Karpas-422 (cell line): ENCODE results near the gene XRCC5. TPM values are rescaled to one million over a fixed set of nuclear protein-coding genes. Genes with fewer than 3 reads are reported as not detected.

Experiments
- DNase-seq: peaks from one replicate; pipeline ENCODE4 v3.0.0-alpha.2; 2015
- H2AFZ ChIP-seq: fragments of 200-600 bp; sonication (generic); 2 replicates; pipeline ENCODE4 v1.6.1; 2014; ENCODE audit warnings: antibody characterized with exemption, low read length, mixed read lengths
- H3K27ac ChIP-seq: fragments of 200-600 bp; sonication (generic); 2 replicates; pipeline ENCODE4 v1.5.1; 2014; ENCODE audit warnings: mild to moderate bottlenecking, low read length, moderate library complexity
- H3K27me3 ChIP-seq: fragments of 200-600 bp; sonication (generic); 2 replicates; pipeline ENCODE4 v1.6.1; 2014; ENCODE audit warnings: low read length, mixed read lengths
- H3K36me3 ChIP-seq: fragments of 200-600 bp; sonication (generic); 2 replicates; pipeline ENCODE4 v1.6.1; 2014; ENCODE audit warnings: low read length, mixed read lengths; ENCODE audit not compliant: insufficient read depth
- H3K4me1 ChIP-seq: fragments of 200-600 bp; sonication (generic); 2 replicates; pipeline ENCODE4 v1.6.1; 2014; ENCODE audit warnings: mild to moderate bottlenecking, low read length, mixed read lengths
- H3K4me2 ChIP-seq: fragments of 200-600 bp; sonication (generic); 2 replicates; pipeline ENCODE4 v1.6.1; 2014; ENCODE audit warnings: low read length, low read depth, mild to moderate bottlenecking; ENCODE audit not compliant: poor library complexity, severe bottlenecking
- H3K4me3 ChIP-seq: fragments of 200-600 bp; sonication (generic); 2 replicates; pipeline ENCODE4 v1.5.1; 2014; ENCODE audit warnings: mild to moderate bottlenecking, antibody characterized with exemption, low read length, mixed read lengths
- H3K79me2 ChIP-seq: fragments of 200-600 bp; sonication (generic); 2 replicates; pipeline ENCODE4 v1.6.1; 2014; ENCODE audit warnings: mild to moderate bottlenecking, low read length, mixed read lengths
- H3K9ac ChIP-seq: fragments of 200-600 bp; sonication (generic); 2 replicates; pipeline ENCODE4 v1.6.0; 2014; ENCODE audit warnings: low read length
- H3K9me2 ChIP-seq: fragments of 200-600 bp; sonication (generic), shearing (Covaris generic); replicated peaks from 2 replicates; pipeline ENCODE4 v1.6.0; 2014; ENCODE audit warnings: mild to moderate bottlenecking, low read length, moderate library complexity; ENCODE audit not compliant: insufficient read depth
- H3K9me3 ChIP-seq: fragments of 300-700, 200-600 bp; sonication (generic); 2 replicates; pipeline ENCODE4 v1.6.1; 2014; ENCODE audit warnings: low read length, mixed read lengths
- H4K20me1 ChIP-seq: fragments of 200-600 bp; sonication (generic); 2 replicates; pipeline ENCODE4 v1.6.1; 2014; ENCODE audit warnings: mild to moderate bottlenecking, antibody characterized with exemption, low read length, low read depth; ENCODE audit not compliant: insufficient read depth
- total RNA-seq: library from RNA; depleted of rRNA; stranded (reverse); fragments of >200 nt; shearing (Covaris generic); gene quantifications from 2 replicates; pipeline ENCODE4 v1.2.3, GENCODE V29; 2014; ENCODE audit warnings: low replicate concordance

XRCC5 gene
- total RNA-seq, 1 experiment from 2014 or later: 107 TPM

DNA sequence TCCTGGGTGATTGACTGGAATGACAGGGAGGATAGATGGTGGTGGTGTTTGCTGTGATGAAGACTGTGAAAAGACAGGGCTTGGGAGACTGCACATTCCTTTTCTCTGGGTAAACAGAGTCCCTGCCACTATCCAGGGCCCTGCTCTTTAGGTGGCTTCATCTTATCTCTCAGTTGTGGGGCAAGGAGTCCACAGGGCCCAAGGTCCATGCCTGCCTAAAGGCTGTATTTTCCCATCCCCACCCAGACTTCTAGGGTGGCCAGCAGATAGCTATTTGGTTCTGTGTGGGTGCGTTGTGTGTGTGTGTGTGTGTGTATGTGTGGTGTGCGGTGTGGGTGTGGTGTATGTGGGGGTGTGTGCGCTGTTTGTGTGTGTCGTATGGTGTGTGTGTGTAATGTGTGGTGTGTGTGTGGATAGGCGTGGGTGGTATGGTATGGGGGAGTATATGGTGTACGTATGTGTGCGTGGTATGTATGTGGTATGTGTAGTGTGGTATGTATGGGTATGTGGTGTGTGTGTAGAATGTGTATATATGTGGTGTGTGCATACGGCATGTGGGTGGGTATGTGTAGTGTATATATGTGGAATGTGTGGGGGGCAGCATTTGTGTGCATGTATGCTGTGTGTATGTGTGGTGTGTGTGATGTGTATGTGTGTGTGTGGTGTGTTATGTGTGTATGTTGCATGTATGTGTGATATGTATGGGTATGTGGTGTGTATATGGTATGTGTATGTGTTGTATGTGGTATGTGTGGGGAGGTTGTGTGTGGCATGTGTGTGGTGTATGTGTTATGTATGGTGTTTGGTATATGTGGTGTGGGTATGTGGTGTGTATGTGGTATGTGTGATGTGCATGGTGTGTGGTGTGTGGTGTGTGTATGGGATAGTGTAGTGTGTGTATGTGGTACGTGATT lies 10.5 kb upstream of the XRCC5 start:
- H4K20me1 ChIP-seq: no peaks in the 10 kb centered on the region
- H3K4me2 ChIP-seq: no peak overlapping the region
- H3K4me3 ChIP-seq: no peak overlapping the region
- H3K27me3 ChIP-seq: no peaks in the 10 kb centered on the region
- no peak overlapping the region for H3K9ac ChIP-seq
- H3K9me3 ChIP-seq: no peaks in the 10 kb centered on the region
- H3K36me3 ChIP-seq: no peaks in the 10 kb centered on the region
- no peak for DNase-seq
- no peak overlapping the region for H3K27ac ChIP-seq
- no peaks in the 10 kb centered on the region for H3K4me1 ChIP-seq
- H2AFZ ChIP-seq: no peak overlapping the region
- no peaks in the 10 kb centered on the region for H3K79me2 ChIP-seq
- no peaks in the 10 kb centered on the region for H3K9me2 ChIP-seq

GRCh38 chr2:216101109-216101508 lies 8.0 kb upstream of the XRCC5 start:
- Histone ChIP-seq H3K79me2 (no peaks in the 10 kb centered on the region), H4K20me1 (no peaks in the 10 kb centered on the region), H3K4me2 (no peak overlapping the region), H3K4me3 (no peak overlapping the region), H3K4me1 (no peaks in the 10 kb centered on the region), H2AFZ (no peak overlapping the region), H3K27ac (no peak overlapping the region), H3K9ac (no peak overlapping the region), H3K9me3 (no peaks in the 10 kb centered on the region), H3K36me3 (no peaks in the 10 kb centered on the region), H3K9me2 (no peaks in the 10 kb centered on the region), H3K27me3 (no peaks in the 10 kb centered on the region)
- DNase-seq: no peak

DNA sequence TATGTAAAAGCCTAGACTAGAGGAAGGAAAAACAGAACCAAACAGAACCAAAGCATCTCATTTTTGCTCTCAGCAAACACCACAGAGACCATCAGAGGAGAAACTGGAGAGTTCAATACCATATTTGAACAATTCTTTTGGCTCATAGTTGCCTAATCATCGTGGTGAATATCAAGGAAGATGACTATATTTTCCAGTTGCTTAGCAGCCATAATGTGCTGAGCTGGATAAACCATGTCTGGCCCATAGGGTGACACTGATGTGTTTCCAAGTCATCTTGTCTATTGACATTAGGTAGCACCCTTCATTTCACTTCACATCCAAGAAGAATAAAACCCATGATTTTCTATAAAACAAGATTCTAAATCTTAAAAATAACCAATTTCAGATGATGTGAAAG lies 5.9 kb upstream of the XRCC5 start:
- Histone ChIP-seq H3K9me3 (no peaks in the 10 kb centered on the region), H3K27ac (no peak overlapping the region), H3K27me3 (no peaks in the 10 kb centered on the region), H2AFZ (no peak overlapping the region), H3K9me2 (no peaks in the 10 kb centered on the region), H3K36me3 (no peaks in the 10 kb centered on the region), H4K20me1 (no peaks in the 10 kb centered on the region), H3K4me2 (no peak overlapping the region), H3K9ac (no peak overlapping the region), H3K4me1 (peaks cover under 1% of the 10 kb centered on the region; the same call in 1 of the 2 replicates), H3K79me2 (no peaks in the 10 kb centered on the region), H3K4me3 (no peak overlapping the region)
- no peak for DNase-seq

DNA sequence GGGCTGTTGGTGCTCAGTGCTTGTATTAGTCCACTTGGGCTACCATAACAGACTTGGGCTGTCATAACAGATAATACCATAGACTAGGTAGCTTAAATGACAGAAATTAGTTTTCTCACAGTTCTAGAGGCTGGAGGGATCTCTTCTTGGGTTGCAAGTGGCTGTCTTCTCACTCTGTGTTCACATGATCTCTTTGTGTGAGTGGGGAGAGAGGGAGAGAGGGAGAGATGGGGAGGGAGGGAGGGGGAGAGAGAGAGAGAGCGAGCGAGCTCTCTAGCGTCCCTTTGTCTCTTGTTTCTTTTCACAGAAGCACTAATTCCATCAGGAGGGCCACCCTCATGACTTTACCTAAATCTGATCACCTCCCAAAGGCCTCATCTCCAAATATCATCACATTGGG lies 4.5 kb upstream of the XRCC5 start:
- DNase-seq: no peak
- Histone ChIP-seq H2AFZ (no peak overlapping the region), H3K79me2 (peaks cover 6% of the 10 kb centered on the region), H3K9ac (no peak overlapping the region), H3K4me3 (no peak overlapping the region), H3K36me3 (no peaks in the 10 kb centered on the region), H3K9me3 (no peaks in the 10 kb centered on the region), H3K4me2 (no peak overlapping the region), H3K4me1 (peaks cover 8% of the 10 kb centered on the region), H3K9me2 (no peaks in the 10 kb centered on the region), H4K20me1 (no peaks in the 10 kb centered on the region), H3K27me3 (no peaks in the 10 kb centered on the region), H3K27ac (no peak overlapping the region)

GRCh38 chr2:216107320-216107719 lies 1.8 kb upstream of the XRCC5 start:
- Histone ChIP-seq H3K4me3 (no peak overlapping the region), H4K20me1 (peaks cover 8% of the 10 kb centered on the region; the same call in 1 of the 2 replicates), H3K4me2 (no peak overlapping the region), H3K9me2 (no peaks in the 10 kb centered on the region), H3K36me3 (peaks cover 22% of the 10 kb centered on the region), H3K27me3 (no peaks in the 10 kb centered on the region), H3K4me1 (peaks cover 31% of the 10 kb centered on the region), H2AFZ (no peak overlapping the region), H3K9ac (no peak overlapping the region), H3K9me3 (no peaks in the 10 kb centered on the region), H3K79me2 (peaks cover 32% of the 10 kb centered on the region), H3K27ac (no peak overlapping the region)
- DNase-seq: no peak

DNA sequence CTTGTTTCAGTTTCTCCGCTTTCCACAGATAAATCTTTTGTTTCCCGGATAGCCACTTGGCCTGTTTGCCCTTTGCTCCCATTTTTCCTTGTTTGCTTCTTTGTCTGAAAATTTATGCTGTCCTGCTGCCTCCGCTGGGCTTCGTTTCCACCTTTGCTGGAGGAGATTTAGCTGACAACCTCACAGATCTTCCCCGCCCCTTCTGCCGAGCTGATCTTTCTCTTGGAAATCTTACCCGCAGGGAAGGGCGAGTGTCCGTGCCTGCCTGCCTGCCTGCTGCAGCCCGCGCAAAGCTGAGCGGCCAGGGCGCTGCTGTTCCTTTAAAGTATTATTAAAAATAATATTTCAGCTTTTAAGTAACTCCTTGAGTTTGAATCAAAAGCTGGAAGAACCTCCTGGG lies 1.4 kb upstream of the XRCC5 start:
- no peak overlapping the region for H3K9ac ChIP-seq
- peaks cover 26% of the 10 kb centered on the region for H3K36me3 ChIP-seq
- H3K9me2 ChIP-seq: no peaks in the 10 kb centered on the region
- H3K27me3 ChIP-seq: no peaks in the 10 kb centered on the region
- H2AFZ ChIP-seq: no peak overlapping the region
- no peaks in the 10 kb centered on the region for H3K9me3 ChIP-seq
- no peak overlapping the region for H3K4me2 ChIP-seq
- peaks cover 34% of the 10 kb centered on the region for H3K79me2 ChIP-seq
- no peak overlapping the region for H3K4me3 ChIP-seq
- H3K4me1 ChIP-seq: peaks cover 35% of the 10 kb centered on the region
- peaks cover 10% of the 10 kb centered on the region; the same call in 1 of the 2 replicates for H4K20me1 ChIP-seq
- no peak for DNase-seq
- no peak overlapping the region for H3K27ac ChIP-seq

DNA sequence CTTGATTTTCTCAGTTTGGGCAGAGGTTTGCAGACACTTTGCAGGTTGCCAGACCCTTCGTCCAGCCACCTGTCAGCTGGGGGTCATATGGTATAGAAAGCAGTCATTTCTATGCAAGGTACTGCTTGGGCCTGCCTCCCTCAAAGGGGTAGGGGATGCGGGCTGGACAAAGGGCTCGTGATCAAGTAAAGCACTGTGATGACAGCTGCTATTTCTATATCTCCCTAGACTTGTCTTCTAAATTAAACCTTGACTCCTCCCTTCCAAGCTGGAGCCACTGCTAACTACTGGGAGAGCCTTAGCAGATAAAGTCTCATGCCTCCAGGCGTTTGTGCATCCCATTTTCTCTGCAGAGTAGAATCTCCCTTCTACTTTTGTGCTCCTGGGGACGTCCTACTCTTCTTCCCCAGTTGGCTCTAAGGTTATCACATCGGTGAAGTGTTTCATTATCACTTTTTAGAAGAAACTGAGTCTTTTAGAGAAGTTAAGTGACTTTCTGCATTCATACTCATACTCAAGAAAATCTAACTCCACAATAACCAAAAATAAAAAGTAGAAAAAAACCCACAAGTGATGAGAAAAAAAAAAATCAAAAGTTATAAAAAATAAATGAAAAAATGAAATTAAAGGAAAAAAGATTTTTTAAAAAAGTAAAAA lies 710 bp upstream of the XRCC5 start:
- Histone ChIP-seq H2AFZ (no peak overlapping the region), H3K27me3 (no peaks in the 10 kb centered on the region), H3K4me1 (peaks cover 41% of the 10 kb centered on the region), H3K9me3 (no peaks in the 10 kb centered on the region), H3K4me2 (peak overlapping the region; percentile 72), H3K79me2 (peaks cover 34% of the 10 kb centered on the region), H3K4me3 (peak overlapping the region; percentile 51), H3K9ac (peak overlapping the region; percentile 58), H4K20me1 (peaks cover 12% of the 10 kb centered on the region; the same call in 1 of the 2 replicates), H3K36me3 (peaks cover 33% of the 10 kb centered on the region), H3K27ac (peak overlapping the region; percentile 78), H3K9me2 (no peaks in the 10 kb centered on the region)
- DNase-seq: no peak

- Histone ChIP-seq H3K4me1 (peaks cover 49% of the 10 kb centered on the region), H3K4me2 (peak overlapping the region; percentile 94), H3K4me3 (peak overlapping the region; percentile 95), H3K9me3 (no peaks in the 10 kb centered on the region), H4K20me1 (peaks cover 12% of the 10 kb centered on the region; the same call in 1 of the 2 replicates), H3K27ac (peak overlapping the region; percentile 87), H3K79me2 (peaks cover 38% of the 10 kb centered on the region), H3K9me2 (no peaks in the 10 kb centered on the region), H2AFZ (no peak overlapping the region), H3K36me3 (peaks cover 39% of the 10 kb centered on the region), H3K27me3 (no peaks in the 10 kb centered on the region), H3K9ac (peak overlapping the region; percentile 98)
- DNase-seq: peak; percentile 48
Observed at GRCh38 chr2:216109962-216110614, 940 bp downstream of the XRCC5 start.
